ENCODE measurements around the gene DLGAP1. TPM values are rescaled to one million over a fixed set of nuclear protein-coding genes. Genes with fewer than 3 reads are reported as not detected.

DLGAP1 gene
- total RNA-seq, 6 experiments from 2014 or later, result 0.19 to 1.3 (median 0.62) TPM

DNA sequence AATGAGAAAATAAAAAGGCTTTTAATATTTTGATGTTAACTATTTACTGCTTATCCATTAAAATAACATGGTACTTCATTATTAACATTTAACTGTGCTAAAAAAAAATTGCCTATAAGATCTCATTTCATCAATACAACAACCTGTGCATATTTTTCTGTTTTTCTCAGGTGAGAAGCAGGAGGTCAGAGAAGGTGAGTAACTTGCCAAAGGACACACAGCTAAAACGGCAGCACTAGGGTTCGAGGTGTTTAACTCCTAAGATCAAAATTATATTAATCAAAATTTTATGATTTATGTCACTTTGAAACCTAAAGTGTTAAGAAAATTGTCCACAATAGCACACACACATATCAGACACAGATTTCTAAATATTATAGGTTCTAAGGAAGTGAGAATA, 639.1 kb downstream of the DLGAP1 start:
- H3K9me3 Mint-ChIP-seq, result no peaks in the 10 kb centered on the region
- no peaks in the 10 kb centered on the region; the same call in 1 of the 2 replicates for H3K27me3 Mint-ChIP-seq (ENCODE audit: insufficient read depth)
- H3K4me3 Mint-ChIP-seq, result no peak overlapping the region
- TF ChIP-seq, protein P1, sequence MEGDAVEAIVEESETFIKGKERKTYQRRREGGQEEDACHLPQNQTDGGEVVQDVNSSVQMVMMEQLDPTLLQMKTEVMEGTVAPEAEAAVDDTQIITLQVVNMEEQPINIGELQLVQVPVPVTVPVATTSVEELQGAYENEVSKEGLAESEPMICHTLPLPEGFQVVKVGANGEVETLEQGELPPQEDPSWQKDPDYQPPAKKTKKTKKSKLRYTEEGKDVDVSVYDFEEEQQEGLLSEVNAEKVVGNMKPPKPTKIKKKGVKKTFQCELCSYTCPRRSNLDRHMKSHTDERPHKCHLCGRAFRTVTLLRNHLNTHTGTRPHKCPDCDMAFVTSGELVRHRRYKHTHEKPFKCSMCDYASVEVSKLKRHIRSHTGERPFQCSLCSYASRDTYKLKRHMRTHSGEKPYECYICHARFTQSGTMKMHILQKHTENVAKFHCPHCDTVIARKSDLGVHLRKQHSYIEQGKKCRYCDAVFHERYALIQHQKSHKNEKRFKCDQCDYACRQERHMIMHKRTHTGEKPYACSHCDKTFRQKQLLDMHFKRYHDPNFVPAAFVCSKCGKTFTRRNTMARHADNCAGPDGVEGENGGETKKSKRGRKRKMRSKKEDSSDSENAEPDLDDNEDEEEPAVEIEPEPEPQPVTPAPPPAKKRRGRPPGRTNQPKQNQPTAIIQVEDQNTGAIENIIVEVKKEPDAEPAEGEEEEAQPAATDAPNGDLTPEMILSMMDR (IDR thresholded peaks at IDR 0.05), result no peak
- H3K36me3 Mint-ChIP-seq (ENCODE audit: low read depth), result no peaks in the 10 kb centered on the region
- no peak for DNase-seq
- peak overlapping the region; percentile 85 for H3K27ac Mint-ChIP-seq
- peaks cover 37% of the 10 kb centered on the region for H3K4me1 Mint-ChIP-seq (ENCODE audit: low read depth)

DNA sequence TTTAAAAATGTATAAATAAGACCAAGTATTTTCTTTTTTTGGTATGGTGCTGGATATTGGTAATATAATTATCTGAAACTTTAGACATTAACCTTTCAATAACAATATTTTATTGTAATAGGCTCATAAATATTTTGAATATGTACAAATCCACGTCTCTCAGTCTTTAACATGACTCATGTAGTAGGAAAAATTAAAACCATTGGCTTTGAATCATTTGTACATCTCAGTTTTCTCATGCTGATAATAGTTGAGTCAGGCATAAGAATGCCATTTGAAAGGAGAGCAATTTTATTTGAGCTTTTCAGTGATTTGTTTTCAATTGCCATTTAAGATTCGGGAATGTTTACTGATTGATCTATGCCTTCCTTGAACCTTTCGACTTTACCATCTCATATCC, 640.3 kb downstream of the DLGAP1 start:
- TF ChIP-seq, protein P1 (IDR thresholded peaks at IDR 0.05), result no peak
- H3K9me3 Mint-ChIP-seq, result no peaks in the 10 kb centered on the region
- peak overlapping the region; percentile 85 for H3K27ac Mint-ChIP-seq
- peaks cover 45% of the 10 kb centered on the region for H3K4me1 Mint-ChIP-seq (ENCODE audit: low read depth)
- H3K27me3 Mint-ChIP-seq (ENCODE audit: insufficient read depth), result no peaks in the 10 kb centered on the region; the same call in 1 of the 2 replicates
- peak overlapping the region; percentile 25 for H3K4me3 Mint-ChIP-seq
- H3K36me3 Mint-ChIP-seq (ENCODE audit: low read depth), result no peaks in the 10 kb centered on the region
- DNase-seq, result peak; percentile 46

DNA sequence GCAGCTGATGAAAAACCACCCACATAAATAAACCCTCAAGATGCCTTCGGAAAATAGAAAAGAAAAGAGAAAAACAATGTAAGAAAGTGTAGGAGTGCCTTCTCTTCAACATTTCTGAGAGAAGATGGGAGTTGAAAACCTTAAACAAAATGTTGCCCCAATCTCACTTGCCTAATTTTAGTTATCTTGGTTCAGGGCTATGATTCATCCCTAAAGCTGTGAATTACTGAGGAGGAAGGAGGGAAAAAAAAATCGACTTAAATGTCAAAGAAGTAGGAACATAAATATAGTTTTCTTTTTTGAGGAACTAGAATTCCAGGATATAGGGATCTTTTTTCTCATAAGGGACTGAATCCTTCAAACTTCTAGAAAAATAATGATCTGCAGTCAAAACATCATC, 644.8 kb downstream of the DLGAP1 start:
- no peaks in the 10 kb centered on the region for H3K9me3 Mint-ChIP-seq
- no peak overlapping the region for H3K27ac Mint-ChIP-seq
- TF ChIP-seq, protein P1 (IDR thresholded peaks at IDR 0.05), result no peak

DNA sequence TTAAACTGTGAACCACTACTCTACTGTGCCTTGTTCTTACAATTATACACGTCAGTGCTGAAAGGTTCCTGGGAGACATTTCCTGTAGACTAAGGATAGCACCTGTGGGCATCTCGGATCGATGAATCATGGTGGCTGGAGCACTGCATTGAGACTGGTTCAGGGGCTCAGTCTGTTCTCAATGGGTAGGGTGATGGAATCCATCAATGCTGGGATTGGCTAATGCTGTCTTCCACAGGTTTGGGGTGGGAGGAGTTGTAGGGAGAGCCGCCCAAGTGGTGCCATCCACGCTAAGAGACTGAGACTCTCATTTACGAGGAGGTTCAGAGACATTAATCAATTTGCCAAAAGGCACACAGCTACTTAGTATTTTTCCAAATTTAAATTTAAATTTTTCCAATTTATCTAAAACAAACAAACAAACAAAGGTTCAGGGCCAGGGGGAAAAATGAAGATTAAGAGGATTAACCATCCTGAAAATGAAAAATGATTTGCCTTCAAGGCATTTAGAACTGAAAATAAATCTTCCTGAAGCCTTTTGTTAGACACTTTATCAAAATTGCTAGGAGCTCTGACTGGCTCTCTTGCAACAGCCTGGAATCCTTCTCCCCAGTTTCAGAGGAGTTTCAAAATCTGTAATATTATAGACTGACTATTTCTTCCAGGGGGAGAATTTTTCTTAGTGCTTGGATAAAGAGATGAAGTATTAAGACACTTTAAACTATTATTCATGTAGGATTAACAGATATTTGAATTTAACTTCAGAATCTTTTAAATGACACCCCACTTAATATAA, 645.9 kb downstream of the DLGAP1 start:
- Mint-ChIP-seq H3K4me3 (no peak overlapping the region), H3K9me3 (no peaks in the 10 kb centered on the region), H3K36me3 (ENCODE audit: low read depth) (no peaks in the 10 kb centered on the region), H3K27ac (no peak overlapping the region), H3K27me3 (ENCODE audit: insufficient read depth) (no peaks in the 10 kb centered on the region), H3K4me1 (ENCODE audit: low read depth) (peaks cover 10% of the 10 kb centered on the region)
- TF ChIP-seq, protein P1 (IDR thresholded peaks at IDR 0.05), result no peak
- no peak for DNase-seq

More for the DNA sequence above, 644.8 kb downstream of the DLGAP1 start:
- H3K4me1 Mint-ChIP-seq (ENCODE audit: low read depth), result peaks cover 19% of the 10 kb centered on the region
- H3K4me3 Mint-ChIP-seq, result no peak overlapping the region
- H3K36me3 Mint-ChIP-seq (ENCODE audit: low read depth), result no peaks in the 10 kb centered on the region
- DNase-seq, result no peak
- H3K27me3 Mint-ChIP-seq (ENCODE audit: insufficient read depth), result no peaks in the 10 kb centered on the region

DNA sequence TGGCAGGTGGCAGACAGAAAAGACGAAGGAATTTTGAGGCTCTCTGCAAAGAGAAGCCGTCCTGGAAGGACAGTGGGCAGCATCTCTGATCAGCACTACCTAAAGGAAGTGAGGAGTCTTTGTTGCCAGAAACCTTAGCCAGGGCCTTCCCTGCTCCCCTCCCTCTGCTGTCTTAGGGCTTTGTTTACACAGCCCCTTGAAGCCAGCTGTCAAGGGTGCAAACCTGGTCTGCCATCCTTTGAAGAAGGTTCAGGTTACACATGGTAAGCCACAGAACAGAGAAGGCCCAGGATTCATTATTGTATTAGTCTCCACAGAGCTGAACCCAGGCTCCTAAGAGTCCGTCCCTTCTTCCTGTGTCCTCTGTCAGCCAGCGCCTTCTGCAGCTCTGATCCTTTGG, 648.5 kb downstream of the DLGAP1 start:
- Mint-ChIP-seq H3K4me3 (no peak overlapping the region), H3K27ac (no peak overlapping the region), H3K27me3 (ENCODE audit: insufficient read depth) (no peaks in the 10 kb centered on the region), H3K36me3 (ENCODE audit: low read depth) (no peaks in the 10 kb centered on the region), H3K4me1 (ENCODE audit: low read depth) (peaks cover 10% of the 10 kb centered on the region), H3K9me3 (no peaks in the 10 kb centered on the region)
- DNase-seq, result no peak
- TF ChIP-seq, protein P1 (IDR thresholded peaks at IDR 0.05), result no peak

All from HFFc6 (cell line).